GM18867 (cell line): ENCODE results near the gene ZNF385D.

Experiments
- ATAC-seq: cut with Tn5 transposase; IDR thresholded peaks from one replicate; pipeline ENCODE4 v1.9.1; 2021; ENCODE audit warnings: mild to moderate bottlenecking, moderate library complexity; ENCODE audit not compliant: unreplicated experiment

Gene ZNF385D

DNA sequence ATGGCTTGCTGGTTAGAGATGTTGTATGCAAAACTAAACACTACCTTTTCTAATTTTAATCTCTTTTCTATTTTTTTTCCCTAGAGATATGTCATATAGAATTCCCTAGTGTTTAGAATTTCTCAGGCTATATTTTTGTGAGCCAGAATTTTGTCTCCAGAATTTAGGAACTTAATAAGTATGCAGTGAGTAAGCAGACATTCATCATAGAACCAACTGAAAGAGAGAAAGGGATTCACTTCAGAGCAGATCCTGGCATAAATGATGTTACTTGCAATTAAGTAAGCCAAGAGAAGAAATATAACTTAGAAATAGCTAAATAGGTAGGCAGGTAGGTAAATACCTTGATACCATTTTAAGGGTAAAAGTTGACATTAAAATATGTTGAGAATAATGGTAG is 288.9 kb downstream of the ZNF385D start:
- ATAC-seq: no peak

DNA sequence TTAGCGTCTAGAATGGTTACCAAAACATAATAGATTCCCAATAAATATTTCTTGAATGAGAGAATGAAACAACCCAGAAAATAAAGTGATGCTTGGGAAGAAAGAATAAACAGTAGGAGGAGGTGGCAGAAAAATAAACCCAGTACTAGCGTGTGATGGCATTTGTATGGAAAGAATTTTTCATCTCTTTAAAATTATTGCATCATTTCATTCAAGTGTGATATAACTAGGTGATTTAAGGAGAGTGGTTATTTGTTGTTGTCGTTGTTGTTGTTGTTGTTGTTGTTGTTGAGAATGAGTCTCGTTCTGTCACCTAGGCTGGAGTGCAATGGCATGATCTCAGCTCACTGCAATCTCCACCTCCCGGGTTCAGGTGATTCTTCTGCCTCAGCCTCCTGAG is 293.9 kb downstream of the ZNF385D start:
- no peak for ATAC-seq

DNA sequence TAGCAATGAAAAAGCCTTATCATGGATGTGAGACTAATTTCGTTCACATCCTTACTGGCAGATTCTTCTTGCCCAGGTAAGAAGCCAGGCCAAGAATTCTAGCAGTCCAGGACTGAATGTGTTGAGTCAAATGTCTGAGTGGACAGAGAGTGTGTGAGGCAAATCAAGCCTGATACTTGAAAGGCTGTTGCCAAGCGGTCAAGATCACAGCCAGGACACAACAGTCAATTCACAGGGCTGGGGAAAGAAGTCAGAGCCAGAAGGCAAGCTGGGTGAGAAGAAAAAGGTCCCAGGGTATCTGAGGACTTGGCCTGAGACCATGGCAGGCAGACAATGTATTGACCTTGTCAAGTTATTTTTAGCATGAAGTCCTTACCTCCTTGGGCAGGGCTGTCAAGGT is 301.3 kb downstream of the ZNF385D start:
- no peak for ATAC-seq

GRCh38 chr3:21447476-21448151 is 303.4 kb downstream of the ZNF385D start:
- no peak for ATAC-seq

- no peak for ATAC-seq
These were observed 304.0 kb downstream of the ZNF385D start for GRCh38 chr3:21446945-21447475.

DNA sequence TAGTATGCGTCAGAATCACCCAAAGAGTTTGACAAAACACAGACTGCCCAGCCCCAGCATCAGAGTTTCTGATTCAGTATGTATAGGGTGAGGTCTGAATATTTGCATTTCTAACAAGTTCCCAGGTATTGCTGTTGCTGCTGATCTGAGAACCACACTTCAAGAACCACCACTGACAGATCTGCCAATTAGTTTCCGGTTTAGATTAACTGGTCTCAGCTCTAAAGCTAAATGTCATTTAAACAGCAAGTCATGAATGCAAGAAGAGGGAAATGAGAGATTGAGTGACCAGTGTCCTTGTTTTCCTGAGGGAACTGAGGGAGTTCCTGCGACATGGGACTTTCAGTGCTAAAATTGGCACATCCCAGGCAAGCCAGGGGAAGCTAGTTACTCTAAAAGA is 305.0 kb downstream of the ZNF385D start:
- peak; percentile 89 for ATAC-seq

DNA sequence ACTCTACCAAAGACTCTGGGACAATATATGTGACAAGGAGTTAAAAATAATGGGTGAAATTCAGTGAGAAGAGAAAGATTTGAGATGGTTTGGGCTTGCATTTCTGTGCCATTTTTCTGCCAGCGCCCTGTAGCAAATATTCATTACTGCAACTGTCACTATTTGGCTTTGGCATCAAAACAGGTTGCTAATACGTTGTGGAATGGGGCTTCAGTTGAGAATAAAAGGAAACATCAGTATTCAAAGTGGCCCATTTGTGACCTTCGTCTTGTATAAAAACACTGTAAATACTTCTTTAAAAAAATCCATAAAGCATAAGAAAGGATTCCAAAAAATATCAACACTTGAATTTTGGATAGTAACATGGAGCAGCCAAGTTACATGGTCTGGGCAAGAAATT is 309.2 kb downstream of the ZNF385D start:
- no peak for ATAC-seq

DNA sequence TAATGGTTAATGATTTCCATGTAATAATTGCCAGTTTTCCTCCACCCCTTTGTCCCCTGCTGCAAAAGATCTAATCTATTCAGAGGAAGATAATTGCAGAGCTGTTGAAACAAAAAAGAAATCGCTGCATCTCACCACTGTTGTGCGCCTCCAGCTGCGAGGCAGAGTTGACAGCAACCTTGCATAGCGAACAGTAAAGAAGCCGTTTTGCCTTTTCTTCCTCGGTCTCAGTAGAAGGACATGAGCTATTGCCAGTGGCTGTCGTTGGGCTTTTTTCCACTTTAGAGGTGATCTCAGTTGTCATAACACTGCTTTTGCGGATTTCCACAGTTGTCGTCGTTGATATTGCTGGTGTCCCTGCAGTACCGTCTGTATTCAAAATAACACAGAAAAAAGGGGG is 314.2 kb downstream of the ZNF385D start:
- ATAC-seq: no peak

DNA sequence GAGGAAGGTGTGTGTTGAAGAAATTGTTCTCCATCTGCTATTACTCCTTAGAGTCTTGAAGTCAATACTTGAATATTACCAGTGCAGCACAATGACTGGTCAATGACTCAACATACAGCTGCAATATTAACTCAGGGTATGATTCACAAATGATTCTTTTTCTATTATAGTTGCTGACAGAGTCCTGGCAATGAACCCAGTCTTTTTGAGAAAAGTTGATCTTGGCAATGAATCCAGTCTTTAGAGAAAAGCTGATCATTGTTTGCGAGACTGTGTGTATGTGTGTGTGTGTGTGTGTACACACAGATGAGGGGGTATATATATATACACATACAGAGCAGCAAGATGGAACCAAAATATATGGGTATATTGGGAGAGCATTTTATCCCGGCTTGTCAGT is 315.1 kb downstream of the ZNF385D start:
- no peak for ATAC-seq

DNA sequence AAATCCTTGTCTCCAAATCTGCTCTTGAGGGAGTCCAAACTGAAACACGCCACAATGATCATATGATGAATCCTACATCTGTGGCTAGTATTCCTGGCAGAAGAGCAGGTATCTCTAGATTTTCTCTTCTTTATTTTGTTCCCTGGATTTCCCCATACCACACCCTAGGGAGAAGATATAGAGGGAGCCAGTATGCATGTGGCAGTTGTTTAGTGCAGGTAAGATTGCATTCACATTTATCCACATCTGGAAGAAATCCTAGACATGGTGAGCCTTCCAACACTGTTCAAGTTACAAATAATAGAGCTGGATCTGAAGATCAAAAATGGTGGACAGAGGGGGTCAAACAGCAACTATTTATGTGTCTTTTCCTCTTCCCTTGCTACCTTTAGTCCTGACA is 316.7 kb downstream of the ZNF385D start:
- no peak for ATAC-seq

- no peak for ATAC-seq
These were observed 317.3 kb downstream of the ZNF385D start for GRCh38 chr3:21433751-21434150.

DNA sequence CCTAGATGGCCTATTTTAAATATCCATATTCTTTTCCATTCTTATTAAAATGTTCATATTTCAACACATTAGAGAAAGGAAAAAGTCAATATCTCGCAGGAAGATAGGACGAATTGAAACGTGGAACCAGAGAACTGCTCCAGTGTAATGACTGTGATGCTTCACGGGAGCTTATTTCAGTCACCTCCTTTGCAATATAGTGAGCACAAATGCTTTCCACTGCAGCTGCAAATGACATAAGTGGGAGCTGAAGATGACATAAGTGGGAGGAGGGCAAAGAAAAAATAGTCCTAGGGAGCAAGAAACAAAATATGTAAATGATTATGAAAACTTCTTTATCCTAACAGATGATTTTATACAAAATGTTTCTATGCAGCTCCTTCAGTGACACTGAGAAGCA is 324.1 kb downstream of the ZNF385D start:
- no peak for ATAC-seq

- no peak for ATAC-seq
These were observed 325.3 kb downstream of the ZNF385D start for GRCh38 chr3:21425715-21426114.

GRCh38 chr3:21421096-21421495 is 329.9 kb downstream of the ZNF385D start:
- no peak for ATAC-seq

- no peak for ATAC-seq
These were observed 333.0 kb downstream of the ZNF385D start for GRCh38 chr3:21417991-21418390.

DNA sequence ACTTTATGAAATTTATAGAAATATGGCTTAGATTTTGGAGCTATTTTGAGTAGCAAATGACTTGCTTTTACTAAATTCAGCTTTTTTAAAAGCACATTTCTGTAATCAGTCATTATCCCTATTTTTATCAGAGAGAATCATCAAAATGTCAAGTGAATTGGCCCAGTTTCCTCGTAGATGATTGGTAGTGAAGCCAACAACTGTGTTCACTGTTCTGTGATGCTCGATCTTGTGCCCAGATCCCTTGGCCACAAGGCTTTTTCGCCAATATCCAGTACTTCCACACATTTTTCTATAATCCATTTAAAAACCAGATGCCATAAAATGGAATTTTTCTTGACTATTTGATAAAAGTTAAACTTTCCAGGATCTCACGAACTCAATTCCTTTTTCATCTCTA is 336.5 kb downstream of the ZNF385D start:
- ATAC-seq: no peak

GRCh38 chr3:21411058-21411457 is 340.0 kb downstream of the ZNF385D start:
- no peak for ATAC-seq

DNA sequence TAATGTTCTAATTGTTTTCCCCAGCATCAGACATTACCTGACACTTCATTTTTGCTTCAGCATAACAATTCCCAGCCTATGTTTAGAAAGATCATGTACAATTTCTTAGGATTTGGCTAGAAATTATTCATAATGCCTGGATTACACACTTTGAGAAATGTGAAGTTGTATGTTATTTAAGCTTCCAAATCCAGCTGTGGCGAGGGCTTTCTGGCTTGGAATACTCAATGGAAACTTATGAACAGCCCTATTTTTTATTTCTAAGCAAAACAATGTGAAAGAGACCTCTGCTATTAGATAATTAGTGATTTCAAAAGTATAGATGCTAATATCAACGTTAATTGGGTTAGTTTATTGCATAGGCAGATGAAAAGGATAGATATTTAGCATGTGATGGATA is 341.6 kb downstream of the ZNF385D start:
- no peak for ATAC-seq

- no peak for ATAC-seq
These were observed 343.3 kb downstream of the ZNF385D start for GRCh38 chr3:21407743-21408142.

DNA sequence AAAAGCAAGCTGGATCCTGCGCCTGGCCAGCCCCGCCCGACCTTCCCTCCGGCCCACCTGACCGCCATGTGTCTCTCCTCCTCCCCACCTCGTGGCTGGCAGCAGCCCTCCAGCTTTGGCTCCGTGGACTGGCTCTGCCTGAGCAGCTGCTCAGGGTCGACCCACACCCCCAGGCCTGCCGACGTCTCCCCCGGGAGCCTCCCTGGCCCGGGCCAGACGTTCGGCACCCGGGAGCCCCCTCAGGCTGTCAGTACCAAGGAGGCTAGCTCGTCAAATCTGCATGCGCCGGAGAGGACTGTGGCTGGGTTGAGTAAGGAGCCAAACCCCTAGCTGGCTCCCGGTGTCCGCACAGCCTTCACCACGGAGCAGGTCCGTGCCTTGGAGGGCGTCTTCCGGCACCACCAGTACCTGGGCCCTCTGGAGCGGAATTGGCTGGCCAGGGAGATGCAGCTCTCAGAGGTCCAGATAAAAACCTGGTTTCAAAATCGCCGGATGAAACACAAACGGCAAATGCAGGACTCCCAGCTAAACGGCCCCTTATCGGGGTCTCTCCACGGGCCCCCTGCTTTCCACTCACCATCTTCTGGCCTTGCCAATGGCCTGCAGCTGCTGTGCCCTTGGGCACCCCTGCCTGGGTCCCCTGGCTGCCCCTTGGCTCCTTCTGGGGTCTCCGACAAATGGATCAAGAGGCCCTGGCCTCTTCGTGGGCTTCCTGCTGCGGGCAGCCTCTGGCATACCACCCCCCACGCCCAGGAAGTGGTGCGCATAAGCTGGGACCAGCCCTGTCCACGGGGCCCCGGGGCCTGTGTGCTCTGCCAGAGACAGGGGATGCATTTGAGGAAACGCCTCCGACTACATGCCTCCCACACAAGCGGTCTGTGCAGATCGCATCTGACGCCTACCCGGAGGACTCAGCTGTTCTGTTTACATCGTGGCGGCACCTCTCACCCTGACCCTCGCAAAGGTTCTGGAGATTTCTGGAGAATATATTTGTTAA is 345.0 kb downstream of the ZNF385D start:
- no peak for ATAC-seq

DNA sequence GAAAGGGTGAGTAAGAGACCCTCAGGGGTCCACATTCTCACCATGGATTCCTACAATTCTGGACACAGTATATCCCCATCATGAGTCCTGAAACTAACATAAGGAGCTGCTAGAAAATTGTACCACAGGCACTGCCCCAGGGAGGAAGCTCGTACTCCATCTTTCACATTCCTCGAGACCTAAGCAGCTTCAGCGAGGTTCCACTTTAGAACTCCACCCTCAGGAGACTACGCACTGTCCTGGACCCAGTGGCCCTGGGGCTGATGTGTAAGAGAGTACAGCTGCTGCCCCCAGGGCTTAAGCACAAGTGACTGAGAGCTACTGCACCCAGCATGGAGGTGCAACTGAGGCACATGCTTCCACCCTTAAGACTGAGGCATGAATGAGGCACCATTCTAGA is 352.5 kb downstream of the ZNF385D start:
- ATAC-seq: no peak
